ENCODE results near the gene BRD9.
"Not testable (repeated sequence)": the region's sequence is repeated elsewhere in the genome, so short reads cannot be mapped to it uniquely, and the experiment has no call there.

Gene BRD9

GRCh38 chr5:856531-857425 lies 35.8 kb downstream of the BRD9 start:
- no peak for DNase-seq

- DNase-seq, result no peak
Observed at GRCh38 chr5:855771-856530, 36.6 kb downstream of the BRD9 start.

- no peak for DNase-seq
Observed at GRCh38 chr5:854966-855743, 37.4 kb downstream of the BRD9 start.

GRCh38 chr5:854217-854616 lies 38.4 kb downstream of the BRD9 start:
- DNase-seq, result no peak

- not testable (repeated sequence) for DNase-seq
Observed at GRCh38 chr5:853416-854090, 39.0 kb downstream of the BRD9 start.

- DNase-seq, result no peak
Observed at GRCh38 chr5:852431-853401, 39.9 kb downstream of the BRD9 start.

GRCh38 chr5:852018-852417 lies 40.6 kb downstream of the BRD9 start:
- no peak for DNase-seq

- DNase-seq, result no peak
Observed at GRCh38 chr5:851553-851952, 41.0 kb downstream of the BRD9 start.

- DNase-seq, result no peak
Observed at GRCh38 chr5:851076-851475, 41.5 kb downstream of the BRD9 start.

- no peak for DNase-seq
Observed at GRCh38 chr5:850511-851006, 42.0 kb downstream of the BRD9 start, which contains the start of gene ZDHHC11. ZDHHC11 (minus strand) TSS chr5:850986; CDS start chr5:850602, 384 bp downstream.

- DNase-seq, result no peak
Observed at GRCh38 chr5:849651-850301, 42.8 kb downstream of the BRD9 start.

GRCh38 chr5:848671-849111 lies 43.9 kb downstream of the BRD9 start:
- no peak for DNase-seq

GRCh38 chr5:847736-848135 lies 44.9 kb downstream of the BRD9 start:
- not testable (repeated sequence) for DNase-seq

GRCh38 chr5:847212-847611 lies 45.4 kb downstream of the BRD9 start:
- DNase-seq, result not testable (repeated sequence)

GRCh38 chr5:846602-847091 lies 46.0 kb downstream of the BRD9 start:
- DNase-seq, result not testable (repeated sequence)

- not testable (repeated sequence) for DNase-seq
Observed at GRCh38 chr5:845676-846601, 46.7 kb downstream of the BRD9 start.

- DNase-seq, result not testable (repeated sequence)
Observed at GRCh38 chr5:845031-845675, 47.4 kb downstream of the BRD9 start.

- DNase-seq, result not testable (repeated sequence)
Observed at GRCh38 chr5:844426-844825, 48.2 kb downstream of the BRD9 start.
